GM19467 (cell line): Measurements from ENCODE around the gene SRGAP1.
A peak's percentile ranks its signal among the peaks of the same experiment; 100 is the strongest.

ENCODE experiments used
- ATAC-seq: cut with Tn5 transposase; IDR thresholded peaks from one replicate; pipeline ENCODE4 v1.9.1; 2021; ENCODE audit warnings: mild to moderate bottlenecking, moderate library complexity; ENCODE audit not compliant: unreplicated experiment

The SRGAP1 gene

GRCh38 chr12:63904653-63905052, 60.2 kb downstream of the SRGAP1 start:
- ATAC-seq: no peak

- no peak for ATAC-seq
Measured at GRCh38 chr12:63905544-63905943, 61.0 kb downstream of the SRGAP1 start.

- ATAC-seq: no peak
Measured at GRCh38 chr12:63906876-63907275, 62.4 kb downstream of the SRGAP1 start.

GRCh38 chr12:63907561-63907960, 63.1 kb downstream of the SRGAP1 start:
- no peak for ATAC-seq

GRCh38 chr12:63909746-63910145, 65.2 kb downstream of the SRGAP1 start:
- no peak for ATAC-seq

- ATAC-seq: no peak
Measured at GRCh38 chr12:63911341-63911740, 66.8 kb downstream of the SRGAP1 start.

GRCh38 chr12:63912651-63913050, 68.2 kb downstream of the SRGAP1 start:
- no peak for ATAC-seq

- ATAC-seq: no peak
Measured at GRCh38 chr12:63913929-63914328, 69.4 kb downstream of the SRGAP1 start.

GRCh38 chr12:63915105-63915800, 70.8 kb downstream of the SRGAP1 start:
- no peak for ATAC-seq

- no peak for ATAC-seq
Measured at GRCh38 chr12:63916561-63917476, 72.3 kb downstream of the SRGAP1 start.

GRCh38 chr12:63917477-63917862, 73.0 kb downstream of the SRGAP1 start:
- ATAC-seq: no peak

- ATAC-seq: peak; percentile 74
Measured at GRCh38 chr12:63917864-63918799, 73.6 kb downstream of the SRGAP1 start.

GRCh38 chr12:63918800-63919300, 74.3 kb downstream of the SRGAP1 start:
- ATAC-seq: no peak

- no peak for ATAC-seq
Measured at GRCh38 chr12:63919756-63920155, 75.3 kb downstream of the SRGAP1 start.

GRCh38 chr12:63921157-63921556, 76.7 kb downstream of the SRGAP1 start:
- no peak for ATAC-seq

- ATAC-seq: no peak
Measured at GRCh38 chr12:63922474-63922873, 78.0 kb downstream of the SRGAP1 start.

GRCh38 chr12:63924781-63925180, 80.3 kb downstream of the SRGAP1 start:
- no peak for ATAC-seq

GRCh38 chr12:63927511-63927910, 83.0 kb downstream of the SRGAP1 start:
- ATAC-seq: no peak

- ATAC-seq: no peak
Measured at GRCh38 chr12:63928305-63928704, 83.8 kb downstream of the SRGAP1 start.

- no peak for ATAC-seq
Measured at GRCh38 chr12:63929426-63929825, 84.9 kb downstream of the SRGAP1 start.

GRCh38 chr12:63930971-63931370, 86.5 kb downstream of the SRGAP1 start:
- no peak for ATAC-seq
